Keratinocyte (primary cell): ENCODE measurements around the gene NR1I3. TPM values are rescaled to one million over a fixed set of nuclear protein-coding genes. Genes with fewer than 3 reads are reported as not detected.

Experiments
- DNase-seq: peaks from one replicate; pipeline ENCODE4 v3.0.0-alpha.2; 2011; ENCODE audit warnings: low read depth, missing footprints, low spot score
- FAIRE-seq: peaks from 2 replicates; lab custom pipeline; 2011; peaks lifted over from hg19 to GRCh38; lab: Jason Lieb, UNC
- H2AFZ ChIP-seq: 2 replicates; pipeline ENCODE4 v1.6.0; 2012; ENCODE audit warnings: low read length, control low read depth, inconsistent platforms; ENCODE audit not compliant: control insufficient read depth
- H3K27ac ChIP-seq: 2 replicates; pipeline ENCODE4 v1.5.1; 2011; ENCODE audit warnings: low read length; ENCODE audit not compliant: control insufficient read depth, insufficient read depth
- H3K27me3 ChIP-seq: 3 replicates; pipeline ENCODE4 v1.6.0; 2011; ENCODE audit warnings: low read length; ENCODE audit not compliant: control insufficient read depth, insufficient read depth; ENCODE audit errors: extremely low read depth
- H3K36me3 ChIP-seq, 2 experiments: 2 replicates in 1 of 2; 3 replicates in 1 of 2; pipeline ENCODE4 v1.5.1; 2011; ENCODE audit warnings: low read length in 2 of 2, mild to moderate bottlenecking in 1 of 2; ENCODE audit not compliant: control insufficient read depth in 2 of 2, insufficient read depth in 2 of 2; ENCODE audit errors: extremely low read depth in 1 of 2
- H3K4me1 ChIP-seq: 3 replicates; pipeline ENCODE4 v1.5.1; 2011; ENCODE audit warnings: low read length; ENCODE audit not compliant: control insufficient read depth, insufficient read depth; ENCODE audit errors: extremely low read depth
- H3K4me2 ChIP-seq: 3 replicates; pipeline ENCODE4 v1.6.0; 2011; ENCODE audit warnings: low read depth, low read length; ENCODE audit not compliant: control insufficient read depth, insufficient read depth; ENCODE audit errors: extremely low read depth
- H3K4me3 ChIP-seq, 3 experiments: fragments of 200-600 bp in 1 of 3; sonication (generic) in 1 of 3; 2 replicates in 2 of 3; 3 replicates in 1 of 3; pipeline ENCODE4 v1.5.1; 2011 to 2016; ENCODE audit warnings: low read length in 3 of 3, mild to moderate bottlenecking in 3 of 3, control low read depth in 2 of 3, inconsistent platforms in 1 of 3, low read depth in 1 of 3, mixed read lengths in 1 of 3, mixed run types in 1 of 3, moderate library complexity in 1 of 3; ENCODE audit not compliant: control insufficient read depth in 2 of 3, insufficient read depth in 2 of 3; ENCODE audit errors: extremely low read depth in 1 of 3
- H3K79me2 ChIP-seq: 2 replicates; pipeline ENCODE4 v1.6.0; 2012; ENCODE audit warnings: low read length; ENCODE audit not compliant: control insufficient read depth, insufficient read depth
- H3K9ac ChIP-seq: 3 replicates; pipeline ENCODE4 v1.6.0; 2011; ENCODE audit warnings: low read length; ENCODE audit not compliant: control insufficient read depth, insufficient read depth; ENCODE audit errors: extremely low read depth
- H3K9me1 ChIP-seq: 3 replicates; pipeline ENCODE4 v1.6.0; 2011; ENCODE audit warnings: low read length; ENCODE audit not compliant: control insufficient read depth, insufficient read depth; ENCODE audit errors: extremely low read depth
- H3K9me3 ChIP-seq: 2 replicates; pipeline ENCODE4 v1.5.1; 2012; ENCODE audit warnings: low read depth, low read length; ENCODE audit not compliant: control insufficient read depth
- H4K20me1 ChIP-seq: 3 replicates; pipeline ENCODE4 v1.6.0; 2011; ENCODE audit warnings: low read length; ENCODE audit not compliant: control insufficient read depth, insufficient read depth; ENCODE audit errors: extremely low read depth
- CTCF ChIP-seq, 3 experiments: IDR thresholded peaks in 1 of 3; conservative IDR thresholded peaks in 1 of 3; optimal IDR thresholded peaks in 1 of 3; 2 replicates in 2 of 3; 3 replicates in 1 of 3; pipeline versions ENCODE3 to v1.5.1; 2011; ENCODE audit warnings: low read length in 3 of 3, mild to moderate bottlenecking in 3 of 3, moderate library complexity in 2 of 3, control low read depth in 1 of 3, inconsistent platforms in 1 of 3; ENCODE audit not compliant: insufficient read depth in 2 of 3; ENCODE audit errors: extremely low read depth in 1 of 3
- EZH2 ChIP-seq: IDR thresholded peaks from one replicate; pipeline ENCODE4 v1.6.1; 2012; ENCODE audit warnings: inconsistent platforms, mild to moderate bottlenecking, low read length, moderate library complexity
- dilution Hi-C: fragments of 300-500 bp; cut with MboI; formaldehyde crosslinking; loops from one replicate; pipeline ENCODE4 v1.7.0; 2020; ENCODE audit warnings: low sequenced_read_pairs; ENCODE audit not compliant: extremely low pct_ligation_motif_present
- polyA plus RNA-seq, 5 experiments: library from polyadenylated mRNA; depleted of rRNA in 3 of 5; stranded (reverse) in 3 of 5; stranded (forward) in 1 of 5; unstranded in 1 of 5; fragments of >200 nt; gene quantifications; 1 replicate in 1 of 5; 2 replicates in 3 of 5; 3 replicates in 1 of 5; pipeline versions ENCODE4 v1.2.1 to v1.2.3, GENCODE V29; 2011 to 2012; ENCODE audit warnings: missing spikeins in 2 of 5, low read depth in 1 of 5, low replicate concordance in 1 of 5

The NR1I3 gene
- polyA plus RNA-seq, 1 donor (not counting 4 experiments of a cell fraction or from before 2014, with no cell fraction given): not detected

- TF ChIP-seq CTCF (optimal IDR thresholded peaks at IDR 0.05 in 1 of 3, IDR thresholded peaks at IDR 0.05 in 1 of 3, conservative IDR thresholded peaks at IDR 0.05 in 1 of 3; ENCODE audit: extremely low read depth in 1 of 3, insufficient read depth in 2 of 3, low read length in 3 of 3) (no peak), EZH2 (no peak)
Measured at GRCh38 chr1:161226759-161227158, 11.2 kb downstream of the NR1I3 start.

GRCh38 chr1:161226320-161226711 is 11.7 kb downstream of the NR1I3 start:
- DNase-seq: no peak
- TF ChIP-seq CTCF (optimal IDR thresholded peaks at IDR 0.05 in 1 of 3, IDR thresholded peaks at IDR 0.05 in 1 of 3, conservative IDR thresholded peaks at IDR 0.05 in 1 of 3; ENCODE audit: extremely low read depth in 1 of 3, insufficient read depth in 2 of 3, low read length in 3 of 3): no peak
- no peak for TF ChIP-seq EZH2
- H3K36me3 ChIP-seq: peaks cover 12 to 17% of the 10 kb centered on the region in 2 experiments
- no peaks in the 10 kb centered on the region for H3K9me1 ChIP-seq
- FAIRE-seq: no peak
- peak overlapping the region; percentile 97 for H3K4me2 ChIP-seq
- no peaks in the 10 kb centered on the region for H4K20me1 ChIP-seq
- H3K4me3 ChIP-seq: peak overlapping the region; percentile 88 to 97 (median 90)
- H3K27me3 ChIP-seq: no peaks in the 10 kb centered on the region
- no peaks in the 10 kb centered on the region for H3K9me3 ChIP-seq
- peaks cover 19% of the 10 kb centered on the region for H3K4me1 ChIP-seq
- H3K27ac ChIP-seq: peak overlapping the region; percentile 61
- H3K79me2 ChIP-seq: peaks cover 13% of the 10 kb centered on the region
- dilution Hi-C loops: no loop called here
- peak overlapping the region; percentile 95 for H2AFZ ChIP-seq
- peak overlapping the region; percentile 84 for H3K9ac ChIP-seq

More at GRCh38 chr1:161226759-161227158, 11.2 kb downstream of the NR1I3 start:
- DNase-seq (no peak), FAIRE-seq (peak; percentile 9)
- Histone ChIP-seq H3K4me3 (peak overlapping the region; percentile 88 to 97 (median 90)), H3K9me3 (no peaks in the 10 kb centered on the region), H2AFZ (peak overlapping the region; percentile 50), H4K20me1 (no peaks in the 10 kb centered on the region), H3K27ac (peak overlapping the region; percentile 42), H3K4me1 (peaks cover 19% of the 10 kb centered on the region), H3K9me1 (no peaks in the 10 kb centered on the region), H3K27me3 (no peaks in the 10 kb centered on the region), H3K36me3 (peaks cover 12 to 17% of the 10 kb centered on the region in 2 experiments), H3K9ac (peak overlapping the region; percentile 84), H3K4me2 (peak overlapping the region; percentile 97), H3K79me2 (peaks cover 13% of the 10 kb centered on the region)
- dilution Hi-C loops: no loop called here
